GM23248 (cell line): ENCODE data around the gene CCSAP. TPM values are rescaled to one million over a fixed set of nuclear protein-coding genes. Genes with fewer than 3 reads are reported as not detected.

ENCODE experiments used
- DNase-seq: peaks from one replicate; pipeline ENCODE4 v3.0.0-alpha.2; 2015
- H2AFZ ChIP-seq: fragments of 200-600 bp; sonication (generic); 2 replicates; pipeline ENCODE4 v1.6.1; 2016; ENCODE audit warnings: antibody characterized with exemption
- H3F3A ChIP-seq: fragments of 200-600 bp; sonication (generic); 2 replicates; pipeline ENCODE4 v1.6.1; 2016; ENCODE audit warnings: mild to moderate bottlenecking, antibody characterized with exemption, mixed run types; ENCODE audit not compliant: insufficient read depth
- H3K27ac ChIP-seq: fragments of 200-600 bp; sonication (generic); 2 replicates; pipeline ENCODE4 v1.5.1; 2016; ENCODE audit warnings: mild to moderate bottlenecking
- H3K27me3 ChIP-seq: fragments of 200-600 bp; sonication (generic); replicated peaks from 2 replicates; pipeline ENCODE4 v1.6.1; 2016; ENCODE audit warnings: mild to moderate bottlenecking; ENCODE audit not compliant: insufficient read depth
- H3K36me3 ChIP-seq: fragments of 200-600 bp; sonication (generic); 2 replicates; pipeline ENCODE4 v1.6.1; 2016; ENCODE audit warnings: low read depth, mild to moderate bottlenecking
- H3K4me1 ChIP-seq: fragments of 200-600 bp; sonication (generic); 2 replicates; pipeline ENCODE4 v1.6.1; 2016; ENCODE audit warnings: mild to moderate bottlenecking; ENCODE audit not compliant: insufficient read depth
- H3K4me2 ChIP-seq: fragments of 200-600 bp; sonication (generic); one replicate; pipeline ENCODE4 v1.6.1; 2016; ENCODE audit warnings: mild to moderate bottlenecking; ENCODE audit not compliant: unreplicated experiment
- H3K4me3 ChIP-seq: fragments of 200-600 bp; sonication (generic); 2 replicates; pipeline ENCODE4 v1.5.1; 2016; ENCODE audit warnings: mild to moderate bottlenecking
- H3K79me2 ChIP-seq: fragments of 200-600 bp; sonication (generic); 2 replicates; pipeline ENCODE4 v1.6.1; 2016; ENCODE audit warnings: mild to moderate bottlenecking; ENCODE audit not compliant: insufficient read depth
- H3K9ac ChIP-seq: fragments of 200-600 bp; sonication (generic); 2 replicates; pipeline ENCODE4 v1.6.1; 2016; ENCODE audit warnings: mild to moderate bottlenecking
- H3K9me2 ChIP-seq: fragments of 200-600 bp; sonication (generic); 2 replicates; pipeline ENCODE4 v1.6.1; 2016; ENCODE audit warnings: mixed run types, mild to moderate bottlenecking, moderate library complexity; ENCODE audit not compliant: insufficient read depth
- H3K9me3 ChIP-seq: fragments of 200-600 bp; sonication (generic); one replicate; pipeline ENCODE4 v1.6.1; 2017; ENCODE audit warnings: low read depth
- H4K20me1 ChIP-seq: fragments of 200-600 bp; sonication (generic); 2 replicates; pipeline ENCODE4 v1.6.0; 2016; ENCODE audit not compliant: insufficient read depth
- EZH2 ChIP-seq: fragments of 200-600 bp; sonication (generic); IDR thresholded peaks from 2 replicates; pipeline ENCODE4 v1.6.1; 2018; ENCODE audit warnings: antibody characterized with exemption, mild to moderate bottlenecking; ENCODE audit not compliant: insufficient read depth, poor library complexity, severe bottlenecking
- EZH2phosphoT487 ChIP-seq: fragments of 200-600 bp; sonication (generic); IDR thresholded peaks from 2 replicates; pipeline ENCODE4 v1.6.1; 2018; ENCODE audit warnings: antibody characterized with exemption, moderate library complexity, mild to moderate bottlenecking, low read depth; ENCODE audit not compliant: insufficient read depth
- WGBS, 2 experiments: methylation state at CpG; one replicate each; pipeline ENCODE4 v1.1.6; 2015 to 2017; ENCODE audit warnings: low lambda C conversion rate in 2 of 2, low coverage in 1 of 2; ENCODE audit errors: missing lambda C conversion rate in 2 of 2; 5-methylcytosine and 5-hydroxymethylcytosine counted together
- in situ Hi-C: fragments of 300-500 bp; cut with MboI; formaldehyde crosslinking; loops from 2 replicates; pipeline ENCODE4 v1.15.0; 2020
- polyA plus RNA-seq: library from polyadenylated mRNA; unstranded; fragments of >200 nt; fragmentation: Nextera tagmentation; extraction: Ambion mirVana; gene quantifications from 2 replicates; pipeline ENCODE4 v1.2.1, GENCODE V29; 2016
- total RNA-seq: library from RNA; depleted of rRNA; stranded (reverse); fragments of >200 nt; shearing (Covaris generic); gene quantifications from 2 replicates; pipeline ENCODE4 v1.2.3, GENCODE V29; 2014

Gene CCSAP
- total and polyA plus RNA-seq, 2 experiments from 2014 or later = 3.4 to 7.8 TPM

DNA sequence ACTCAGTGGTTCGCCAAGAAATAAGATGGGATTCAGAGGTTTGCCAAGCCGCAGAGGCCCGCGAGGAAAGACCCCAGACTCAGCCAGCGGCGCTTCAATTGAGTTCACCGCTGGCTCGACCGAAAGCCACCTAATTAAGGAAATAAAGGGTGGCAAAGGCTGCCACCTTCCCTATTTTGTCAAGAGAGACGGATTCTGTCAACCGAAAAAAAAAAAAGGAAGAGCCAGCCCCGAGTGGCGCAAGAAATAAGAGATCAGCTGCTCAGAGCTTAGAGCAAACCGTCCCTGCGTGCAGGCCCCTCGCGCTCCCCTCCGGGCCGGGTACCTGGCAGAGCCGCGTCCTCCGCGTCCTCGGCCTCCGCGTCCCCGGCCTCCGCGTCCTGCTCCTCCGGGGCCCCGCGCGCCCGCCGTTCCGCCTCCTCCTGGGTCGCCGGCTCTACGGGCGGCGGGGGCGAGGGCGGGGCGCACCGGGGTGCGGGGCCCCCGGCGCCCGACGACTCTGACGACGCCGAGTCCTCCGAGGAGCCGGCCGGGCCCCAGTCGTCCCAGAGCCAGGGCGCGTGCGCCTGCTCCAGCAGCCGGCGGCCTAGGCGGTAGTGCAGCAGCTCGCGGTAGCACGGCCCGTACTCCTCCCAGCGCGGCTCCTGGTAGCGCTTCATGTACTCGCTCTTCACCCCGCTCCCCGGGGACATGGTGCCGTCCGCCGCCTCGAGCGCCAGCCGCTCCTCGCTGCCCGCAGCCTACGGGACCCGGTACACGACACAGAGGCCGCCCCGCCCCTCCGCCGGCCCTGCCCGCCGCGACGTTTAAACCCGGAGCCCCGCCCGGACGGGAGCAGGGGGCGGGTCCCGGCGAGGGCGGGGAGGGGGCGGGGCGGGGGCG is 832 bp downstream of the CCSAP start:
- WGBS, 2 experiments = 1 to 2% methylated on average over 53 to 83 of the region's 103 CpGs
- no peak for TF ChIP-seq EZH2
- TF ChIP-seq EZH2phosphoT487 = no peak
- H3K4me1 ChIP-seq = 0 out of 2 replicates have a peak, but pooled peaks cover 3% of the 10 kb centered on the region
- H3K4me3 ChIP-seq = peak overlapping the region; percentile 85
- no peaks in the 10 kb centered on the region for H3K27me3 ChIP-seq
- peak overlapping the region; percentile 95 for H3K4me2 ChIP-seq
- peak overlapping the region; percentile 94 for H2AFZ ChIP-seq
- no peaks in the 10 kb centered on the region for H3K36me3 ChIP-seq
- peak; percentile 87 for DNase-seq
- no peaks in the 10 kb centered on the region for H4K20me1 ChIP-seq
- H3K79me2 ChIP-seq = peaks cover 40% of the 10 kb centered on the region
- in situ Hi-C loops = no loop called here
- no peaks in the 10 kb centered on the region for H3K9me3 ChIP-seq
- H3K27ac ChIP-seq = peak overlapping the region; percentile 13; the same call in 1 of the 2 replicates
- peak overlapping the region; percentile 80 for H3K9ac ChIP-seq
- H3F3A ChIP-seq = no peaks in the 10 kb centered on the region
- no peaks in the 10 kb centered on the region for H3K9me2 ChIP-seq

DNA sequence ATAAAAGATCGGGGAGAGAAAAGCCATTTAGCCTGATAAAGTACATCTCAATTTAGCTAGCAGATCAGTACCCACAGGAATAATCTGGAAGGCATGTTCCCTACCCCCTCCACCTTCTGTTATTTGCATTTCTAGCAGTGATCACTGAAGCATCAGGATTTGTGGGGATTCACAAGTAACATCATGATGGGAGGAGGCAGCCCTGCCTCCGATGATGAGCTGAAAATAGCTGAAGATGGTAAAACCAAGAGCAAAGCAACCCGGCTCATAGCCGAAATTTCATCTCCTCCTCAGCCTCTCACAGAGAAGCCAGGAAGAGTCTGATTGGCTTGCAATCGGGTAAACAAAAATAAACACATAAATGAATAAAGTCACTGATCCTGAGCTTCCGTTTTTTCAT is 2.4 kb downstream of the CCSAP start:
- WGBS, 2 experiments = 84 to 91% methylated on average over 6 of the region's 6 CpGs
- Histone ChIP-seq H3K4me1 (0 out of 2 replicates have a peak, but pooled peaks cover 3% of the 10 kb centered on the region), H3K27me3 (no peaks in the 10 kb centered on the region), H3K9me2 (no peaks in the 10 kb centered on the region), H3F3A (no peaks in the 10 kb centered on the region), H3K79me2 (peaks cover 50% of the 10 kb centered on the region), H3K27ac (no peak overlapping the region), H3K4me3 (no peak overlapping the region), H3K36me3 (no peaks in the 10 kb centered on the region), H3K9me3 (no peaks in the 10 kb centered on the region), H2AFZ (no peak overlapping the region), H3K9ac (no peak overlapping the region), H4K20me1 (no peaks in the 10 kb centered on the region), H3K4me2 (no peak overlapping the region)
- TF ChIP-seq EZH2phosphoT487 = no peak
- TF ChIP-seq EZH2 = no peak
- in situ Hi-C loops = no loop called here
- no peak for DNase-seq

DNA sequence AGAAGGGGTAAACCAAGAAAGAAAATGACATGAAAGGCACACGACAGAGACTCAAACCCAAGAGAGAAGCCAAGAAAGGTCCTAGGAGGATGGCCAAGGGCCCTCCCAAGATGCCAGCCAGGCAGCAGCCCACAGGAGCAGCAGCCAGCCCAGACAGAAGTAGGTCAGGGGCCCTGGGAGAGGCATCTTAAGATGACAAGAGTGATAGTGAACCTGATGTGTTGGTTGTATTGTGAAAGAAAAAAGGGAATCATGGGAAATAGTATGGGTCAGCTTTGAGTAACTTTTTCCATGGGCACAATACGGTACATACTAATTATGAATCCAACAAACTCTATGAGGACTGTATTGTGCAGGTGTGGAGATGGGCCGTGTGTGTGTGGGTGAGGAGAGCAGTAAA is 3.3 kb downstream of the CCSAP start:
- TF ChIP-seq EZH2phosphoT487 = no peak
- no peaks in the 10 kb centered on the region for H4K20me1 ChIP-seq
- no peaks in the 10 kb centered on the region for H3K9me3 ChIP-seq
- DNase-seq = peak; percentile 17
- no peak overlapping the region for H2AFZ ChIP-seq
- no peaks in the 10 kb centered on the region for H3K9me2 ChIP-seq
- in situ Hi-C loops = no loop called here
- H3K4me2 ChIP-seq = no peak overlapping the region
- H3K36me3 ChIP-seq = no peaks in the 10 kb centered on the region
- no peak overlapping the region for H3K4me3 ChIP-seq
- 0 out of 2 replicates have a peak, but pooled peaks cover 3% of the 10 kb centered on the region for H3K4me1 ChIP-seq
- H3K27me3 ChIP-seq = no peaks in the 10 kb centered on the region
- no peak overlapping the region for H3K9ac ChIP-seq
- H3K27ac ChIP-seq = no peak overlapping the region
- peaks cover 50% of the 10 kb centered on the region for H3K79me2 ChIP-seq
- 69 to 74% methylated on average over 3 of the region's 3 CpGs for WGBS, 2 experiments
- H3F3A ChIP-seq = no peaks in the 10 kb centered on the region

DNA sequence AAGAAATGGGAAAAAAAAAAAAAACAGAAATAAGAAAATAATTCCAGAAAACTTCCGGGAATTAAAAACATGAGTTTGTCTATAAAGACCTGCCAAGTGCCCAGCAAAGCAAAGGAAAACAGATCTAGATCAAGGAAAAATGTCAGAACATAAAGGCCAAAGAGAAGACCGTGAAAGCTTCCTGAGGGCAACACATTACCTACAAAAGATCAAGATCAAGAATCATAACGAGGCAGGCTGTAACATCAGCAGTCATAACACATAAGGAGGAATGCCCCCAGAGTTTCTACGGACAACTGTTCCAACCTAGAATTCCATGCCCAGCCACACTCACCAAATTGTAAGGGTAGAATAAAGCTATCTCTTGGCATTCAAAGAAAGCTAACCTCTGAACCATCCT is 3.8 kb downstream of the CCSAP start:
- Histone ChIP-seq H2AFZ (no peak overlapping the region), H3K4me3 (no peak overlapping the region), H3K9me2 (no peaks in the 10 kb centered on the region), H3K9me3 (no peaks in the 10 kb centered on the region), H3K79me2 (peaks cover 50% of the 10 kb centered on the region), H3K27ac (no peak overlapping the region), H3K4me1 (0 out of 2 replicates have a peak, but pooled peaks cover 3% of the 10 kb centered on the region), H3K36me3 (no peaks in the 10 kb centered on the region), H4K20me1 (no peaks in the 10 kb centered on the region), H3F3A (no peaks in the 10 kb centered on the region), H3K4me2 (no peak overlapping the region), H3K9ac (no peak overlapping the region), H3K27me3 (no peaks in the 10 kb centered on the region)
- in situ Hi-C loops = no loop called here
- no peak for TF ChIP-seq EZH2
- no peak for TF ChIP-seq EZH2phosphoT487
- WGBS, 2 experiments = 85 to 87% methylated on average over 4 of the region's 4 CpGs
- DNase-seq = no peak
